BJ (cell line): ENCODE data around the gene ZNF593. TPM values are rescaled to one million over a fixed set of nuclear protein-coding genes. Genes with fewer than 3 reads are reported as not detected.

ENCODE experiments used
- CTCF ChIA-PET: fragments of 350-600 bp; formaldehyde crosslinking; extraction: SDS; loops from one replicate; lab custom pipeline; 2021; ENCODE audit warnings: antibody characterized with exemption, inconsistent platforms; lab: Yijun Ruan, JAX
- POLR2A ChIA-PET: fragments of 300-600 bp; sonication (Branson Sonifier 250); formaldehyde crosslinking; extraction: SDS; loops from one replicate; lab custom pipeline; 2021; ENCODE audit warnings: antibody characterized with exemption; lab: Charles Lee
- DNase-seq: peaks from one replicate; pipeline ENCODE4 v3.0.0-alpha.2; 2011; ENCODE audit warnings: low read depth
- H3K27me3 ChIP-seq: 2 replicates; pipeline ENCODE4 v1.6.0; 2011; ENCODE audit warnings: low read length; ENCODE audit not compliant: control insufficient read depth, insufficient read depth
- H3K36me3 ChIP-seq: 2 replicates; pipeline ENCODE4 v1.5.1; 2011; ENCODE audit warnings: low read length; ENCODE audit not compliant: control insufficient read depth, insufficient read depth
- H3K4me3 ChIP-seq: 2 replicates; pipeline ENCODE4 v1.5.1; 2011; ENCODE audit warnings: low read depth, mild to moderate bottlenecking, control low read depth, low read length
- CTCF ChIP-seq: IDR thresholded peaks from 2 replicates; pipeline ENCODE4 v1.5.1; 2011; ENCODE audit warnings: low read depth, mild to moderate bottlenecking, control low read depth, inconsistent platforms, low read length, moderate library complexity; ENCODE audit not compliant: insufficient read depth
- polyA plus RNA-seq: library from polyadenylated mRNA; depleted of rRNA; stranded (reverse); fragments of >200 nt; gene quantifications from 2 replicates; pipeline ENCODE4 v1.2.3, GENCODE V29; 2011

Gene ZNF593
- polyA plus RNA-seq, 1 experiment = 30.2 TPM

- no peaks in the 10 kb centered on the region; the same call in 1 of the 2 replicates for H3K36me3 ChIP-seq
- H3K4me3 ChIP-seq = no peak overlapping the region
- ChIA-PET POLR2A (no interaction called here), CTCF (interaction anchor here (1.1 to 2.3 kb wide), 3 partner anchors 11 to 225 kb away, joined by 3 to 5 read pairs (median 4); no protein-coding TSS in a partner anchor)
- no peak for TF ChIP-seq CTCF
- no peak for DNase-seq
- peaks cover 5% of the 10 kb centered on the region; the same call in 1 of the 2 replicates for H3K27me3 ChIP-seq
These were observed 2.9 kb upstream of the ZNF593 start for GRCh38 chr1:26166719-26167281.

GRCh38 chr1:26168410-26169197 is 1.1 kb upstream of the ZNF593 start, which contains the start of gene C1orf232:
Gene C1orf232 (minus strand): TSS chr1:26168963. CDS start chr1:26168499, 464 bp downstream.
- DNase-seq = no peak
- H3K27me3 ChIP-seq = peaks cover 3% of the 10 kb centered on the region; the same call in 1 of the 2 replicates
- no peaks in the 10 kb centered on the region; the same call in 1 of the 2 replicates for H3K36me3 ChIP-seq
- H3K4me3 ChIP-seq = peak within 1 kb of the TSS; percentile 58
- ChIA-PET CTCF (interaction anchor here (0.8 to 4.8 kb wide), 13 partner anchors 11 to 273 kb away, joined by 3 to 25 read pairs (median 5); partner anchors contain the start of genes CEP85 and CRYBG2), POLR2A (no interaction called here)
- no peak for TF ChIP-seq CTCF

GRCh38 chr1:26169198-26169554 is 532 bp upstream of the ZNF593 start:
- TF ChIP-seq CTCF = no peak
- no peak for DNase-seq
- Histone ChIP-seq H3K36me3 (no peaks in the 10 kb centered on the region; the same call in 1 of the 2 replicates), H3K4me3 (no peak overlapping the region), H3K27me3 (peaks cover 3% of the 10 kb centered on the region; the same call in 1 of the 2 replicates)
- CTCF ChIA-PET = interaction anchor here (0.6 to 4.8 kb wide), 37 partner anchors 8 to 697 kb away, joined by 3 to 25 read pairs (median 5); partner anchors contain the start of genes CD52, CEP85, CRYBG2 and PDIK1L
- POLR2A ChIA-PET = no interaction called here

GRCh38 chr1:26170472-26170821 is 739 bp downstream of the ZNF593 start:
- Histone ChIP-seq H3K36me3 (no peaks in the 10 kb centered on the region; the same call in 1 of the 2 replicates), H3K27me3 (no peaks in the 10 kb centered on the region), H3K4me3 (peak overlapping the region; percentile 58)
- ChIA-PET CTCF (interaction anchor here (0.8 to 4.8 kb wide), 20 partner anchors 9 to 243 kb away, joined by 3 to 25 read pairs (median 5); partner anchors contain the start of genes CD52, CEP85 and PDIK1L), POLR2A (no interaction called here)
- no peak for TF ChIP-seq CTCF
- DNase-seq = no peak
